ENCODE data around the gene OGT. TPM values are rescaled to one million over a fixed set of nuclear protein-coding genes. Genes with fewer than 3 reads are reported as not detected.

The OGT gene
- total RNA-seq, 3 donors from 2014 or later = 169 to 345 (median 214) TPM

DNA sequence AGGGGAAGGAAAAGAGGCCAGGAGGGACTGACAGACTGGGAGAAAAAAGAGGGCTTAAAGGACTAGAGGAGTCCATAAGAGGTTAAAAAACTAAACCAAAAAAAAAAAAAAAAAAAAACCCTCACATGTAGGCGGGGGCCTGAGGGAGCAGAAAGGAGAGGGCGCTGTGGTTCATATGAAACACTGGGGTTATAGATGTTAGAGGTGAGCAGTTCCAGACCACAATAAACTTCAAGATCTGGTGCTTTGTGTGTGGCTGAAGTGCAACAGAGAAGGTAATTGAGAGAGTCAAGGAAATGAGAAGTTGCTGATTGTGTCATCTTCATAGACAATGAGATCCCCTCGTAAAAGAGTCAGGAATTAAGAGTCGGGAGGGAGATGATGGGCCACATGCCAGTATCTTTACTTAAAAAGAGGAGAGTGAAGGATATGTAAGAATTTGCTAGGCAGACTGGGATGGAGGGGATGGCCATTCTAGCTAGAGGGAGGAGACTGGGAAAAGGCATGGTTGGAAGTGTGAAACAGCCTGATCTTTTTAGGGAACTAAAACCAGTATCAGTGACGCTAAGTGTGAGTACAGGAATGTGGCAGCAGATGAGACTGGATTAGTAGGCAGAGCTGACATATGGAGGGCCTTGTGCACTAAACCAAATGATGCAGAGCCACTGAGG, 18.4 kb upstream of the OGT start:
- TF ChIP-seq, protein P1, sequence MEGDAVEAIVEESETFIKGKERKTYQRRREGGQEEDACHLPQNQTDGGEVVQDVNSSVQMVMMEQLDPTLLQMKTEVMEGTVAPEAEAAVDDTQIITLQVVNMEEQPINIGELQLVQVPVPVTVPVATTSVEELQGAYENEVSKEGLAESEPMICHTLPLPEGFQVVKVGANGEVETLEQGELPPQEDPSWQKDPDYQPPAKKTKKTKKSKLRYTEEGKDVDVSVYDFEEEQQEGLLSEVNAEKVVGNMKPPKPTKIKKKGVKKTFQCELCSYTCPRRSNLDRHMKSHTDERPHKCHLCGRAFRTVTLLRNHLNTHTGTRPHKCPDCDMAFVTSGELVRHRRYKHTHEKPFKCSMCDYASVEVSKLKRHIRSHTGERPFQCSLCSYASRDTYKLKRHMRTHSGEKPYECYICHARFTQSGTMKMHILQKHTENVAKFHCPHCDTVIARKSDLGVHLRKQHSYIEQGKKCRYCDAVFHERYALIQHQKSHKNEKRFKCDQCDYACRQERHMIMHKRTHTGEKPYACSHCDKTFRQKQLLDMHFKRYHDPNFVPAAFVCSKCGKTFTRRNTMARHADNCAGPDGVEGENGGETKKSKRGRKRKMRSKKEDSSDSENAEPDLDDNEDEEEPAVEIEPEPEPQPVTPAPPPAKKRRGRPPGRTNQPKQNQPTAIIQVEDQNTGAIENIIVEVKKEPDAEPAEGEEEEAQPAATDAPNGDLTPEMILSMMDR (IDR thresholded peaks at IDR 0.05) = no peak
- TF ChIP-seq POLR2AphosphoS5 (IDR thresholded peaks at IDR 0.05) (no peak), POLR2A (IDR thresholded peaks at IDR 0.05) (no peak)
- DNase-seq (ENCODE audit: low spot score in 2 of 2) = no peak
- H3K4me3 ChIP-seq = no peak overlapping the region
- peaks cover 0 to 23% of the 10 kb centered on the region in 2 donors for H3K27me3 ChIP-seq
- intact Hi-C loops (cut with DNase I; ENCODE audit: low total_unique reads) = no loop called here
- no peak overlapping the region for H3K27ac ChIP-seq
- H3K9me3 ChIP-seq = peaks cover 0 to 7% of the 10 kb centered on the region in 2 donors
- no peaks in the 10 kb centered on the region for H3K36me3 ChIP-seq
- no peaks in the 10 kb centered on the region for H3K4me1 ChIP-seq

DNA sequence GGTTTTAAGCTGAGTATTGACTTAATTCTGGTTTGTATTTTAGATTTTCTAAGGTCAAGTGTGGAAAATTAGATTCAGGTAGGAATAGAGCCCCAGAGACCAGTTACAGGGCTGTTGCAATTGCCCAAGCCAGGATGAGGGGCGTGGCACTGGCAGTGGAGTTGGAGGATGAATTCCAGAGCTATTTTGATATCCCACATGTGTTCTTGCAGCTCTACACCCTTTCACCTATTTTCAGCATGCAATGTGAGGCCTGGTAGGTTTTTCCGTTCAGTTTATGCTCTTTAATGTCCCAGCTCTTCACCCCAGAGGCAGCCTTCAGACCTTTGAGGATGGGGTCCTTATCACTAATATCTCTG, 17.9 kb upstream of the OGT start:
- Histone ChIP-seq H3K4me1 (no peaks in the 10 kb centered on the region), H3K9me3 (peaks cover 0 to 7% of the 10 kb centered on the region in 2 donors), H3K4me3 (no peak overlapping the region), H3K27ac (no peak overlapping the region), H3K27me3 (peaks cover 0 to 18% of the 10 kb centered on the region in 2 donors), H3K36me3 (no peaks in the 10 kb centered on the region)
- no peak for DNase-seq (ENCODE audit: low spot score in 2 of 2)
- intact Hi-C loops (cut with DNase I; ENCODE audit: low total_unique reads) = no loop called here
- TF ChIP-seq POLR2AphosphoS5 (IDR thresholded peaks at IDR 0.05) (no peak), POLR2A (IDR thresholded peaks at IDR 0.05) (no peak)
- TF ChIP-seq, protein P1 (IDR thresholded peaks at IDR 0.05) = no peak

DNA sequence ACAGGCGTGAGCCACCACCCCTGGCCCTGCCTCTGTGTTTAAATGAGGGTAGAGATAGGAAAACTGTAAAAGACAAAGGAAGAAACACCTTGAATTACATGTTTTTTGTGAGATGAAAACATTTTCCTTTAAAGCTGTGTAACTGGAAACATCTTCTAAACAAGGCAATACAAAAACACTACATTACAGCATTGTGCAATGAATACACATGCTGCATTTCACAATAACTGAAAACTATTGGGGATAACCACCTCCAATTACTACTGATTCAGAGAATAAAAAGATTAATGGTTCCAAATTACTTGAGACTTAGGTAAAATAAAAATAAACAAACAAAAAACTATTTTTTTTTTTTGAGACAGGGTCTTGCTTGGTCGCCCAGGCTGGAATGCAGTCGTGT, 7.6 kb upstream of the OGT start:
- Histone ChIP-seq H3K27ac (no peak overlapping the region), H3K4me1 (no peaks in the 10 kb centered on the region), H3K36me3 (no peaks in the 10 kb centered on the region), H3K27me3 (no peaks in the 10 kb centered on the region), H3K9me3 (no peaks in the 10 kb centered on the region), H3K4me3 (no peak overlapping the region)
- intact Hi-C loops (cut with DNase I; ENCODE audit: low total_unique reads) = no loop called here
- no peak for DNase-seq (ENCODE audit: low spot score in 2 of 2)
- TF ChIP-seq POLR2A (IDR thresholded peaks at IDR 0.05) (no peak), POLR2AphosphoS5 (IDR thresholded peaks at IDR 0.05) (no peak)
- TF ChIP-seq, protein P1 (IDR thresholded peaks at IDR 0.05) = no peak

DNA sequence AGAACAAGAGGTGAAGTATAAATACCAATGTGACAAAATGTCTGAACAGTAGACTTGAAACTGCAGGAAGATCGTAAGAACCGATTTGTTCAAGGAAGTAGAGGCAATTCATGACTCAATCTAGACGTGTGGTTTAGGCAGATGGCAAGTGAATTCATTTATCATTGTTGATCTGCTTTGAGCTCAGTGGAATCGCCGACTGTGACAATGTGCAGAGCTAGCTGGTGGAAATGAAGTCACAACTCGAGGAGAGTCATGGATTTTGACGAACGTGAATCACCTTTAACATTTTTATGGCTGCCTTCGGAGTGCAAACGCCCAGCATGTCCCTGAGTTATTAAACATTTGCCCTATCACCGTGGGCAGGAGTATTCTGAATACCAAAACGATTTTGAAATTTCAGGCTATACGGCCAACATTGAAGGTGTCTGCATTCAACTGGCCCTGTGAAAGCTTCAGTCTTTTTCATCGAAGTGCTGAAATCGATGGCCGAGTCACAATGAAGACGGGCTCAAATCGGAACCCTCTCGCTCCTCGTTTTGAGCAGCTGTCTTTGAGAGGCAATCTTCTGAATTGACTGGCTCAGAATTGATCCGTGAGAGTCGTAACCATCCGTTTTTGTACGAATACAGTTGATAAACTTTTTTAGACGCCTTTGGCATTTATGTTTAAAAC, 689 bp upstream of the OGT start:
- intact Hi-C loops (cut with DNase I; ENCODE audit: low total_unique reads) = no loop called here
- Histone ChIP-seq H3K27me3 (peaks cover 0 to 10% of the 10 kb centered on the region in 2 donors), H3K9me3 (no peaks in the 10 kb centered on the region), H3K4me1 (no peaks in the 10 kb centered on the region), H3K4me3 (peak overlapping the region; percentile 68 to 81 (median 76)), H3K27ac (peak overlapping the region; percentile 85 to 95), H3K36me3 (no peaks in the 10 kb centered on the region)
- TF ChIP-seq POLR2AphosphoS5 (IDR thresholded peaks at IDR 0.05) = no peak
- no peak for TF ChIP-seq POLR2A (IDR thresholded peaks at IDR 0.05)
- TF ChIP-seq, protein P1 (IDR thresholded peaks at IDR 0.05) = no peak
- no peak for DNase-seq (ENCODE audit: low spot score in 2 of 2)

DNA sequence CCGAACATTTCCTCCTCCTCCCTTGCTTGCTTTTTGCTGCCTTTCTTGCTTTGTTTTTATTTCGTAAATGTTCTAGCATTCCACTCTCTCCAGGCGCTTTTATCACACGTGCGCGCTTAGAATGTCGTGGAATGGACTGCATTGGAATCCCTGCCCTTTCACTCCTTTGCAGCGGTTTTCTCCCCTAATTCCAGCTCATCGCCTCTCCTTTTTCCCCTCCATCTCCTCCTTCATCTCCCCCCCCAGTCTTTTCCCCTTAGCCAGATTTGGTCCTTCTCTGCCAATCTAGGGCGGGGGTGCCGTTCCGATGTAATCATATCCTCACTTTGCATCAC, 579 bp downstream of the OGT start:
- peak overlapping the region; percentile 68 to 81 (median 76) for H3K4me3 ChIP-seq
- intact Hi-C loops (cut with DNase I; ENCODE audit: low total_unique reads) = no loop called here
- no peaks in the 10 kb centered on the region for H3K4me1 ChIP-seq
- peaks cover 0 to 14% of the 10 kb centered on the region in 2 donors for H3K27me3 ChIP-seq
- DNase-seq (ENCODE audit: low spot score in 2 of 2) = no peak
- TF ChIP-seq, protein P1 (IDR thresholded peaks at IDR 0.05) = no peak
- TF ChIP-seq POLR2A (IDR thresholded peaks at IDR 0.05) (no peak), POLR2AphosphoS5 (IDR thresholded peaks at IDR 0.05) (no peak)
- H3K9me3 ChIP-seq = no peaks in the 10 kb centered on the region
- H3K27ac ChIP-seq = peak overlapping the region; percentile 85 to 95
- H3K36me3 ChIP-seq = no peaks in the 10 kb centered on the region

All from breast epithelium (tissue), 4 donors.